Measurements from ENCODE around the gene HRAS. TPM values are rescaled to one million over a fixed set of nuclear protein-coding genes. Genes with fewer than 3 reads are reported as not detected.

The HRAS gene
- total RNA-seq, 2 experiments from 2014 or later, result 23.7 to 23.9 TPM

DNA sequence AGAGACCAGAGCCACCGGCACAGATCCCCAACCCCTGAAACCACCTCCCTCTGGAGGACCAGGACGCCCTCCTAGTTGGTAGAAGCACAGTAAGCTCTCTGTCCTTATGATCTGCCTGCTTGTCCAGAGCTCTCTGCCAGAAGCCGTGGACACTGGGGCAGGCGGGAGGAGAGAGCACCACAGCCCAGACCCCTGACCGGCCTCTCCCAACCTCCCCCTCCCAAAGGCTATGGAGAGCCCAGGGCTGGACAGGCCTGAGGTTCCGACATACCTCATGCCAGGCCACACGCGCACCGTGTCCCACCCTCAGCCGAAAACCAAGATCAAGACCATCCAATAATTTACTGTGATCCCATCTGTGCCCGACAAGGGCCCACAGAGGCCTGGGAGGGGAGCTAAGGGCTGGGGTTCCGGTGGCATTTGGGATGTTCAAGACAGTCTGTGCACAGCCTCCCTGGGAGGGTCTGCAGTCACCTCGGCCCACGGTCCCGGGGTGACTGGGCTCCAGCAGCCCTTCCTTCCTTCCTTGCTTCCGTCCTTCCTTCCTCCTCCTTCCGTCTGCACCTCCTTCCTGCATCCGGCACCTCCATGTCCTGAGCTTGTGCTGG lies 3.4 kb downstream of the HRAS start:
- no peak for TF ChIP-seq CTCF (IDR thresholded peaks at IDR 0.05)
- Mint-ChIP-seq H3K4me1 (ENCODE audit: low read depth) (peaks cover 5% of the 10 kb centered on the region), H3K27ac (no peak overlapping the region), H3K9me3 (no peaks in the 10 kb centered on the region), H3K36me3 (ENCODE audit: low read depth) (peaks cover 13% of the 10 kb centered on the region), H3K27me3 (no peaks in the 10 kb centered on the region), H3K4me3 (peak overlapping the region; percentile 66)
- Histone ChIP-seq H3K4me1 (ENCODE audit: insufficient read depth, low read length) (peaks cover 27% of the 10 kb centered on the region), H3K27ac (ENCODE audit: low read depth in 1 of 2, low read length in 2 of 2) (no peak overlapping the region), H3K9me3 (ENCODE audit: control insufficient read depth in 1 of 2, insufficient read depth in 1 of 2, low read length in 2 of 2) (no peaks in the 10 kb centered on the region), H3K36me3 (ENCODE audit: insufficient read depth, low read length) (peaks cover 26% of the 10 kb centered on the region), H3K4me3 (ENCODE audit: low read length) (no peak overlapping the region), H3K27me3 (ENCODE audit: control insufficient read depth in 1 of 2, insufficient read depth in 2 of 2, low read length in 2 of 2) (no peaks in the 10 kb centered on the region)
- ChIA-PET CTCF (no interaction called here), POLR2A (no interaction called here)
- no peak for DNase-seq
- no peak for ATAC-seq (ENCODE audit: poor library complexity)
- intact Hi-C loops (cut with DNase I, micrococcal nuclease), result no loop called here

DNA sequence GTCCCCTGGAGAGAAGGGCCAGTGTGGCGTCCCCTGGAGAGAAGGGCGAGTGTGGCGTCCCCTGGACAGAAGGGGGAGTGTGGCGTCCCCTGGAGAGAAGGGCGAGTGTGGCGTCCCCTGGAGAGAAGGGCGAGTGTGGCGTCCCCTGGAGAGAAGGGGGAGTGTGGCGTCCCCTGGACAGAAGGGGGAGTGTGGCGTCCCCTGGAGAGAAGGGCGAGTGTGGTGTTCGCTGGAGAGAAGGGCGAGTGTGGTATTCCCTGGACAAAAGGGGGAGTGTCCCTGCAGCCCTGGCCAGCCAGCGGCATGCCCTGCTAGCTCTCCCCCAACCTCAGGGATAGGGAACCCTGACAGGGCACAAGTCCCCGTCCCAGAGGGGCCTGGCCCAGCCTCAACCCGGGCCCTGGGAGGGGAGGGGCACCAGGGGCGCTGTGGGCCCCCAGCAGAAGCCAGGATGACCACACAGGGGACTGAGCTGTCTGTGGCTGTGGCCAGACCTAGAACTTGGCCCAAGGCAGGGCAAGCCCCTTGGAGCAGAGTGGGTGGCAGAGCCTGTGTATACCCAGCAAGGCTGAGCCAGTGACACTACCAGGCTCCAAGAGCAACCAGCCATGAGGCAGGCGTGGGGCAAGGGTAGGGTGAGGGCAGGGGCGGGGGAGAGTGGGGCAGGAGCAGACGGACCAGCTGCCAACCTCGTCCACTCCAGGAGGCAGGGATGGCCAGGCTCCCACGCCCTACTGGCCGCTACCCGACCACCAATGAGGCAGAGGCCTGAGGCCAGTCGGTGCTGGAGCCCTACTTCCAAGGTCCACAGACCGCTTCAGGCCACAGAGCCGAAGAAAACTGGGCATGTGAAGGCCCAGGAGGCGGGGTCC lies 4.2 kb downstream of the HRAS start:
- TF ChIP-seq CTCF (IDR thresholded peaks at IDR 0.05), result no peak
- H3K9me3 ChIP-seq (ENCODE audit: control insufficient read depth in 1 of 2, insufficient read depth in 1 of 2, low read length in 2 of 2), result no peaks in the 10 kb centered on the region
- Mint-ChIP-seq H3K27me3 (no peaks in the 10 kb centered on the region), H3K9me3 (no peaks in the 10 kb centered on the region), H3K36me3 (ENCODE audit: low read depth) (peaks cover 12% of the 10 kb centered on the region), H3K27ac (no peak overlapping the region), H3K4me1 (ENCODE audit: low read depth) (peaks cover 2% of the 10 kb centered on the region), H3K4me3 (peak overlapping the region; percentile 66)
- ATAC-seq (ENCODE audit: poor library complexity) (no peak), DNase-seq (no peak)
- no peak overlapping the region for H3K4me3 ChIP-seq (ENCODE audit: low read length)
- intact Hi-C loops (cut with DNase I, micrococcal nuclease), result no loop called here
- ChIA-PET CTCF (no interaction called here), POLR2A (no interaction called here)
- no peaks in the 10 kb centered on the region for H3K27me3 ChIP-seq (ENCODE audit: control insufficient read depth in 1 of 2, insufficient read depth in 2 of 2, low read length in 2 of 2)
- no peak overlapping the region for H3K27ac ChIP-seq (ENCODE audit: low read depth in 1 of 2, low read length in 2 of 2)
- H3K36me3 ChIP-seq (ENCODE audit: insufficient read depth, low read length), result peaks cover 26% of the 10 kb centered on the region
- peaks cover 19% of the 10 kb centered on the region for H3K4me1 ChIP-seq (ENCODE audit: insufficient read depth, low read length)

DNA sequence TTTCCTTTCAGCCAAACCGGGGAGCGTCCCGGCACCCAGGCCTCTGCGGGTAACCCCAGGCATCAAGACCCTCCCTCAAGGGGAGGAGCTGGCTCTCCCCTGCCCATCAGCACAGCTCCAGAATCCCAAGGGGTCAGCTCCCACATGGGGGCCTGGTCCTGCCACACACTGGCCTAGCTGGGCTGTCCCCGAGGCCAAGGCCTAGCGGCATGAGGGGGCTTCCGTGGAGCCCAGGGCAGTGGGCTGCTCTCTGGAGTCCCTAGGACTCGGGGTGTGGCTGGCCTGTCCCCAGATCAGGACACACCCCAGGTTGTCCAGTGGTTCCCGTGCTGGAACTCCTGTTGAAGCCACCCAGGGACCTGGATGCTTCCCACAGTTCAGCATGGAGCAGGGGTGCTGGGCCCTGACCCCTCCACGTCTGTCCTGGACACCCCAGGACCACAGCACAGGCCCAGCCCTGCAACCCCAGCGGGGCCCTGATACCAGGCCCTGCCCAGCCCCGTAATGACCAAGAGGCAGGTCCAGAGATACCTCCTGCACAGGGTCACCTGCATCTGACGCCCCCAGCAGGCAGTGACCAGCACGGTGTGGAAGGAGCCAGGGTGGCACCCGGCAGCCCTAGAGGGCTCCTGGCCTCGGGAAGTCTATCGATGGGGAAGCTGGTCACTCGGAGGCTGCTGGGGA lies 5.5 kb downstream of the HRAS start:
- H3K9me3 Mint-ChIP-seq, result no peaks in the 10 kb centered on the region
- no peaks in the 10 kb centered on the region for H3K27me3 ChIP-seq (ENCODE audit: control insufficient read depth in 1 of 2, insufficient read depth in 2 of 2, low read length in 2 of 2)
- intact Hi-C loops (cut with DNase I, micrococcal nuclease), result no loop called here
- H3K4me3 ChIP-seq (ENCODE audit: low read length), result no peak overlapping the region
- DNase-seq, result no peak
- peak overlapping the region; percentile 38 for H3K4me3 Mint-ChIP-seq
- ChIA-PET CTCF (no interaction called here), POLR2A (no interaction called here)
- H3K36me3 Mint-ChIP-seq (ENCODE audit: low read depth), result peaks cover 9% of the 10 kb centered on the region
- TF ChIP-seq CTCF (IDR thresholded peaks at IDR 0.05), result no peak
- no peak overlapping the region for H3K27ac Mint-ChIP-seq
- no peaks in the 10 kb centered on the region for H3K4me1 Mint-ChIP-seq (ENCODE audit: low read depth)
- no peaks in the 10 kb centered on the region for H3K9me3 ChIP-seq (ENCODE audit: control insufficient read depth in 1 of 2, insufficient read depth in 1 of 2, low read length in 2 of 2)
- H3K27me3 Mint-ChIP-seq, result no peaks in the 10 kb centered on the region
- no peak for ATAC-seq (ENCODE audit: poor library complexity)
- H3K27ac ChIP-seq (ENCODE audit: low read depth in 1 of 2, low read length in 2 of 2), result no peak overlapping the region
- H3K4me1 ChIP-seq (ENCODE audit: insufficient read depth, low read length), result peaks cover 15% of the 10 kb centered on the region
- peaks cover 26% of the 10 kb centered on the region for H3K36me3 ChIP-seq (ENCODE audit: insufficient read depth, low read length)

All from CD4-positive, alpha-beta T cell (primary cell).